BJ (cell line): ENCODE data around the gene NUP205. TPM values are rescaled to one million over a fixed set of nuclear protein-coding genes. Genes with fewer than 3 reads are reported as not detected.
"Not testable (repeated sequence)": the region's sequence is repeated elsewhere in the genome, so short reads cannot be mapped to it uniquely, and the experiment has no call there.

Experiments used
- CTCF ChIA-PET: fragments of 350-600 bp; formaldehyde crosslinking; extraction: SDS; loops from one replicate; lab custom pipeline; 2021; ENCODE audit warnings: antibody characterized with exemption, inconsistent platforms; lab: Yijun Ruan, JAX
- POLR2A ChIA-PET: fragments of 300-600 bp; sonication (Branson Sonifier 250); formaldehyde crosslinking; extraction: SDS; loops from one replicate; lab custom pipeline; 2021; ENCODE audit warnings: antibody characterized with exemption; lab: Charles Lee
- DNase-seq: peaks from one replicate; pipeline ENCODE4 v3.0.0-alpha.2; 2011; ENCODE audit warnings: low read depth
- H3K27me3 ChIP-seq: 2 replicates; pipeline ENCODE4 v1.6.0; 2011; ENCODE audit warnings: low read length; ENCODE audit not compliant: control insufficient read depth, insufficient read depth
- H3K36me3 ChIP-seq: 2 replicates; pipeline ENCODE4 v1.5.1; 2011; ENCODE audit warnings: low read length; ENCODE audit not compliant: control insufficient read depth, insufficient read depth
- H3K4me3 ChIP-seq: 2 replicates; pipeline ENCODE4 v1.5.1; 2011; ENCODE audit warnings: low read depth, mild to moderate bottlenecking, control low read depth, low read length
- CTCF ChIP-seq: IDR thresholded peaks from 2 replicates; pipeline ENCODE4 v1.5.1; 2011; ENCODE audit warnings: low read depth, mild to moderate bottlenecking, control low read depth, inconsistent platforms, low read length, moderate library complexity; ENCODE audit not compliant: insufficient read depth
- polyA plus RNA-seq: library from polyadenylated mRNA; depleted of rRNA; stranded (reverse); fragments of >200 nt; gene quantifications from 2 replicates; pipeline ENCODE4 v1.2.3, GENCODE V29; 2011

NUP205 gene
- polyA plus RNA-seq, 1 experiment, result 27.2 TPM

- Histone ChIP-seq H3K36me3 (no peaks in the 10 kb centered on the region; the same call in 1 of the 2 replicates), H3K27me3 (no peaks in the 10 kb centered on the region), H3K4me3 (no peak overlapping the region)
- POLR2A ChIA-PET, result no interaction called here
- CTCF ChIA-PET, result no interaction called here
- TF ChIP-seq CTCF, result no peak
- DNase-seq, result no peak
Measured at GRCh38 chr7:135666846-135667245, 109.1 kb downstream of the NUP205 start.

GRCh38 chr7:135667626-135668025 is 109.9 kb downstream of the NUP205 start:
- DNase-seq, CTCF ChIA-PET: not testable (repeated sequence)

GRCh38 chr7:135668852-135669395 is 111.2 kb downstream of the NUP205 start:
- H3K27me3 ChIP-seq, H3K4me3 ChIP-seq, POLR2A ChIA-PET, DNase-seq, H3K36me3 ChIP-seq: not testable (repeated sequence)
- CTCF ChIA-PET, result interaction anchor here (8.5 kb wide), 1 partner anchor 128 kb away, joined by 112 read pairs; no protein-coding TSS in a partner anchor

More at GRCh38 chr7:135667626-135668025, 109.9 kb downstream of the NUP205 start:
- H3K36me3 ChIP-seq, POLR2A ChIA-PET, H3K27me3 ChIP-seq, H3K4me3 ChIP-seq: not testable (repeated sequence)

DNA sequence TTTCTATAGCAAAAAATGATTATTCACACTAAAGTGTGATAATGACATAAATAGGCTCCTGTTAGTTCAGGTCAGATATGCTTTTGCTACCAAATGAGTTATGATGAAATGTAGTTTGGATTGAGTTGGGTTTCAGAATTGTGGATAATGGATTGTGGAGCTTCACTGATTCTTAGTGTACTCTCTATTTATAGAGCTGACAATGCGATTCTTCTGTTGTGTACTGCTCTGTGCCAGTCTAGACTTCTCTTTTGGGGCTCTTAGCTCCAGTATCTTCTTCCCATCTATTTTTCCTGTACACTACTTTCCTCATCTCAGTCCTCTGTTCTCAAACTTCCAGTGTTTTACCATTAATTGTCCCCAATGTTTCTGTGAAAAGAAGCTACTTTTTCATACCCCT is 112.1 kb downstream of the NUP205 start:
- CTCF ChIA-PET, result interaction anchor here (0.9 to 8.5 kb wide), 6 partner anchors 25 to 392 kb away, joined by 3 to 112 read pairs (median 4); no protein-coding TSS in a partner anchor
- DNase-seq, result no peak
- POLR2A ChIA-PET, result interaction anchor here (0.6 kb wide), 1 partner anchor 300 kb away, joined by 4 read pairs; no protein-coding TSS in a partner anchor
- H3K4me3 ChIP-seq, result no peak overlapping the region
- H3K27me3 ChIP-seq, result no peaks in the 10 kb centered on the region
- no peaks in the 10 kb centered on the region; the same call in 1 of the 2 replicates for H3K36me3 ChIP-seq
- no peak for TF ChIP-seq CTCF

DNA sequence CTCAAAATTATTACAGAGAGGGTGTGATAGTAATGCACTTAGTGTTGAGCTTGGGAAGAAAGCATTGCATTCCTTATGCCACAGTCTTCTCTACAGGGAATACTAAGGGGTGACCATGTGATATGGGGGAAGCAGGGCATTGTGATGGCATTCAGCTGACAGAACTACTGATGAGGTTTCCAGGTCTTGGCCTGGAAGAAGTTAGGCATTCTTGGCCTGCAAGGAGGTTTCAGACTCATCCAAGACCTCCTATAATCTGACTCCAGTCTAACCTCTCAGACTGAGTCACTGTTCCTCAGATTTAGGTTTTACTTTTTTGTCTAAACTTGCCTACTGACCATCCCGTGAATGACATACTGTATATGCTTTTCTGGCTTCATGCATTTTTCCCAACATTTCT is 112.5 kb downstream of the NUP205 start:
- TF ChIP-seq CTCF, result no peak
- ChIA-PET CTCF (interaction anchor here (0.9 to 8.5 kb wide), 7 partner anchors 26 to 396 kb away, joined by 3 to 112 read pairs (median 4); no protein-coding TSS in a partner anchor), POLR2A (interaction anchor here (0.6 kb wide), 2 partner anchors 109 to 300 kb away, joined by 4 to 10 read pairs; no protein-coding TSS in a partner anchor)
- no peak overlapping the region for H3K4me3 ChIP-seq
- H3K27me3 ChIP-seq, result no peaks in the 10 kb centered on the region
- H3K36me3 ChIP-seq, result no peaks in the 10 kb centered on the region; the same call in 1 of the 2 replicates
- DNase-seq, result no peak

GRCh38 chr7:135672560-135673359 is 115.0 kb downstream of the NUP205 start:
- POLR2A ChIA-PET, result interaction anchor here (0.6 kb wide), 3 partner anchors 8 to 67 kb away, joined by 3 to 12 read pairs (median 4); no protein-coding TSS in a partner anchor
- TF ChIP-seq CTCF, result peak; percentile 84
- Histone ChIP-seq H3K27me3 (no peaks in the 10 kb centered on the region), H3K4me3 (no peak overlapping the region), H3K36me3 (0 out of 2 replicates have a peak, but pooled peaks cover 1% of the 10 kb centered on the region)
- DNase-seq, result no peak
- CTCF ChIA-PET, result interaction anchor here (0.5 to 8.5 kb wide), 29 partner anchors 10 to 1049 kb away, joined by 3 to 112 read pairs (median 4); partner anchors contain the start of gene STMP1
